Hepatic stellate cell (primary cell): ENCODE data around the gene DPRX.
"Not testable (repeated sequence)": the region's sequence is repeated elsewhere in the genome, so short reads cannot be mapped to it uniquely, and the experiment has no call there.

Experiments
- DNase-seq: peaks from one replicate; pipeline ENCODE4 v3.0.0; 2011; ENCODE audit warnings: low spot score

The DPRX gene

DNA sequence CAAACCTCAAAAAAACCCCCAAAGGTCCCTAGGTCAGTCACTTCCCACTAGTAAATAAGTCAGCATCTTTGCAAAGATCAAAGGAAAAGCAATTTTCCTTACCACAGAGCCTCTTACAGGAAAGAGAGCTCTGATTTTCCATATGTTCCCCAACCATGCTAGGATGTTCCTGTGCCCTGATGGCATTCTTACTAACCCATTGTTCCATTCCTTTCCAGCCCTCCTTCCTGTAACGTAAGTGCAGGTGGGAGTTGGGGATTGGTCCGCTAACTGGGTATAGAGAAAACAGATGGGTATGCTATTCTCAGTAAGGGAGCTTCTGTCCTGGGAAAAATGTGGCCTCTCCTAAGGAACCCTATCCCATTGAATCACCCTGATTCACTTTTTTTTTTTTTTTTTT lies 14.3 kb downstream of the DPRX start:
- no peak for DNase-seq

DNA sequence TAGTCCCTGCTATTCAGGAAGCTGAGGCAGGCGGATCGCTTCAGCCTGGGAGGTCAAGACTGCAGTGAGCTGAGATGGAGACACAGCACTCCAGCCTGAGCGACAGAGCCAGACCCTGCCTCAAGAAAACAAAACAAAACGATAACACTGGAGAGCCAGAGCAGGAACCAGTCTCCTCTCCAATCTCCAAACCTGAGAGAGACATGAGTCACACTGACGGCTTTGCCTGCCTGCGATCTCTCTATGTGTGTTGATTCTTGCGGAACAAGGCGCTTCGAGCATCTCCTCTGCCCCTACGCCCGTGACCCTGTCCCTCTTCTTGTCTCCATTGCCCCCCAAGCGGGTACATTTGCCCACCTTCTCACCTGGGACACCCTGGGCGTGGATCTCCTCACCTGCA lies 15.6 kb downstream of the DPRX start:
- no peak for DNase-seq

DNA sequence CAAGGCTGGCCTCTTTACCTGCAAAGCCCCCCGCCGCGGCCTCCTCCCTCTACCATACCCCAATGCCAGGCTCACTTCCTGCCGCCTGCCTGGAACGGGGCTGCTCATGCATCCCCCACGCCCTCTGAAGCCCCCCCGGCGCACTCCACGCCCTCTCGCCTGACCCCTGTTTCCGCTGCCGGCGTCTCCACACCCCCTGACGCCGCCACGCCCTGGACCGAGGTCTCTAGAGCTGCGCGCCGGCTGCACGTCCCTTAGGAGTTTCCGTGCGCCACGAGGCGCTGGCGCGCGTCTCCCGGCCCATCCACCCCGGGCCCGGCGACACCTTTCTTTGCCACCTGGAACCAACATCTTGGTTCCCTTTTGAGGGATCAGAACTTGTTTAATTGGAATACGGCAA lies 16.0 kb downstream of the DPRX start:
- DNase-seq: no peak

DNA sequence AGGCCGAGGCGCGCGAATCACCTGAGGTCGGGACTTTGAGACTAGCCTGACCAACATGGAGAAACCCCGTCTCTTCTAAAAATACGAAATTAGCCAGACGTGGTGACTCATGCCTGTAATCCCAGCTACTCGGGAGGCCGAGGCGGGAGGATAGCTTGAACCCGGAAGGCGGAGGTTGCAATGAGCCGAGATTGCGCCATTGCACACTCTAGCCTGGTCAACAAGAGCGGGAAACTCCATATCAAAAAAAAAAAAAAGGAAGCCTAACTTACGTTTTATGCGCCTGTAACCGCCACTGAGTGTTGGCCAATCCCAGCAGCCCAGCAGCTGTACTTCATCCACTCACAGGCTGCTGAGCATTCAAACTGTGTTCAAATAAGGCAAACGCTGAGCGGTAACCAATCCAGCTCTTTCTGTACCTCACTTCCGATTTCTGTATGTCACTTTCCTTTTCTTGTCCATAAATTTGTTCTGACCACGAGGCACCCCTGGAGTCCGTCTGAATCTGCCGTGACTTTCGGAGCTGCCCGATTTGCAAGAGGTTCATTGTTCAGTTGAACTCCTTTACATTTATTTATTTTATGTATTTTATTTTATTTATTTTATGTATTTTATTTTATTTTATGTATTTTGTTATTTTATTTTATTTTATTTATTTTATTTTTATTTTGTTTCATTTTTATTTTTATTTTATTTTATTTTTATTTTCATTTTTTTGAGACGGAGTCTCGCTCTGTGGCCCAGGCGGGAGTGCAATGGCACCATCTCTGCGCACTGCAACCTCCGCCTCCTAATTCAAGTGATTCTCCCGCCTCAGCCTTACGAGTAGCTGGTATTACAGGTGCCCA lies 18.2 kb downstream of the DPRX start:
- DNase-seq: no peak

DNA sequence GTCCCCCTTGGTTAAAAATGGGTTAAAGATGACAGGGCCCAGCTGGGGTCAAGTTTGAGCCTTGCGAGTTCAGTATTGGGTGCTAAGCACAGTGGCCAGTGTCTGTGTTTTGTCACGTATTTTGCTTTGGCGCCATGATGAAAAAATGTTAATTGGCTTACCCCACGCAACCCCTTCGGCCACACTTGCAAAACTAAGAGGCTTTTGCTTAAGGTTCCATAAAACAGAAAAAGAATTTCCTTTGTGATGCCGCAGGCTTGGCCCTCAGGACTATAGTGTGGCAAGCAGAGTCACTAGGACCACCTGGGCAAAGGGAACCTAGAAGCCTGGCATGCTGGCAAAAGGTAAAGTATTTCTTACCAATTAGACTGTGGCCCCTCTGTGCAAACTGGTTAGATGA lies 20.7 kb downstream of the DPRX start:
- DNase-seq: no peak

DNA sequence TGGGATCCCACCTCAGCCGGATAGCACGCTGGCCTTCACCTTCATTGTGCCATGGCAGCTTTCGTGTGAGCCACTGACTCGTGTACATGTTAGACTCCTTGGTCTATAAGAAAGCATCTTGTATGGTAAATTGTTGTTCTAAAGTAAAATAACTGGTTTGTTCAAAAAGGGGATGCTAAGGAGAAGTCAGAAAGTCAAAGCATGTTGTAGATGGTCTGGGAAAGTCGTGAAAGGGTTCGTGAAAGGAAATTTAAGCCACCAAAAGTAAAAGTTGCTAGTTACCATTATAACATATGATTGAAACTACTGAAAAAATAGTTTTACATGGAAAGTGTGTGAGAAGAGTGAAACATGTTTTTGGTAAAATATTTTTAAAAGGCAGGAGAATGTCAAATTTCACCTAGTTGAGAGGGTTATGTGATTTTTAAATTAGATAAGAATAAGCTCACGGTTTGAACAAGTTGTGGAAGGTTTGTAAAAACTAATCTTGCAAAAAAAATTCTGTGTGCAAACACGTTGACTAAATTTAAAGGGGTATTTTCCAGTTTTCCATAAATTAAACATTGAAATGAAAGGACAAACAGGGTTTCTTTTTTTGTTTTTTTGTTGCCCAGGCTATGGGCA lies 23.4 kb downstream of the DPRX start:
- no peak for DNase-seq

DNA sequence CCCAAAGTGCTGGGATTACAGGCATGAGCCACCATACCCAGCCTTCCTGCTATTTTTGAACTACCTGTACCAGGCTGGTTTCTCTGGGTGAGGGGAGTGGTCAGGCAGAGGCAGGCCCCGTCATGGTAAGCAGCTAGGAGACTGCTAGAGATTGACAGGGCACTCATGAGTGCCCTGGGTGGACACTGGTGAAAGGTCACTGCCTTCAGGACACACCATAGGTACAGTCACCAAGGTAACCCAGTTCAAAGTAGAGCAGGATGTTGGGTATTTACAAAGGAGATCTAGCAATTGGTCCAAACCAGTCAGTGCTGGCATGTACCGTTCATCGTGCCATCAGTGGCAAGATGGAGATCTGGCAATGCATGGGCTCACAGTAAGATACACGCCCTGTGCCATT lies 25.5 kb downstream of the DPRX start:
- DNase-seq: no peak

DNA sequence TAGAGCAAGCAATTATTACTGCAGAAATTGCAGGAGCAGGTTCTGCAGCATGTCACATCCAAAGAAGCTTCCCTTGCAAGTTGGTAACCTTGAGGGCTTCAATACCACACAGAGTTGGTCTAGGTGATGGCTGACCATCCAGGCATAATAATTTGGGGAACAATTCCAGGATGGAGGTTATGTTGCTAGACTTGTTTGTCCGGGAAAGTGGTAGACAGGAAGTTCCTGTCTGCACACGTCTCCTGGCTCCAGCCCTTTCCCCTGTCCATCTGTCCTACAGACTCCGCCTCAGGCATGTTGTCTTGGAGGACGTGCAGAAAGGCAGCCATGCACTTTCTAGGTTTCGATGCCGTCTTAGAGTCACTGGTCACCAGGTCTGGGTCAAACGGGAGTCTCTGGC lies 26.0 kb downstream of the DPRX start:
- DNase-seq: no peak

DNA sequence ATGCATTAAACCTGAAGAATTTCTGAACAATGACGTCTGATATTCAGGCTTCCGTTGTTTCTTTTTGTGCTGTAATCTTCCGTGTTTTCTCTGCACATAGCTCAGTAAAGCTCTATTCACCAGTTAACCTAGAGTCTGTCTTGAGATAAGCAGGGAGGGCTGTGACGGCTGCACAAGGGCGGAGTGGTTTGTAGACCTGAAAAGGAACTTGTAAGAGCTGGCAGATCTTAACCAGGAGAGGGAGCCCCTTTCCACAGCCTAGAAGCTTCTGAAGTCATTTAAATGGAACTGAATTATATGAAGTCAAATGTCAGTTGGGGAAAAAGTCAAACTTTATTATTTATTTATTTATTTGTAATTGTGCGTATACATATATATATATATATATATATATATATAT lies 27.5 kb downstream of the DPRX start:
- no peak for DNase-seq

DNA sequence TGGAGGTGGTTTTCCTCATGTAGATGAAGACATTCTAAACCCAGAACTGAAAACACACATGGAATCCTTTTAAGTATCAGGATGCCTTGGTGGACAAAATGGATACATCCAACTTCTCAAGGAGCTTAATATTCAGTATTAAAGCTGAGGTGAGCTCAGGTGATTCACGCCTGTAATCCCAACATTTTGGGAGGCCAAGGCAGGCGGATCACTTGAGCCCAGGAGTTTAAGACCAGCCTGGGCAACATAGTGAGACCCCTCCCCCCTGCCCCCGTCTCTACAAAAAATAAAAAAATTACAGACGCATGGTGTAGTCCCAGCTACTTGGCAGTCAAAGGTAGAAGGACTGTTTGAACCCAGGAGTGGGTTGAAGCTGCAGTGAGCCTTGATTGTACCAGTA lies 28.8 kb downstream of the DPRX start:
- no peak for DNase-seq

DNA sequence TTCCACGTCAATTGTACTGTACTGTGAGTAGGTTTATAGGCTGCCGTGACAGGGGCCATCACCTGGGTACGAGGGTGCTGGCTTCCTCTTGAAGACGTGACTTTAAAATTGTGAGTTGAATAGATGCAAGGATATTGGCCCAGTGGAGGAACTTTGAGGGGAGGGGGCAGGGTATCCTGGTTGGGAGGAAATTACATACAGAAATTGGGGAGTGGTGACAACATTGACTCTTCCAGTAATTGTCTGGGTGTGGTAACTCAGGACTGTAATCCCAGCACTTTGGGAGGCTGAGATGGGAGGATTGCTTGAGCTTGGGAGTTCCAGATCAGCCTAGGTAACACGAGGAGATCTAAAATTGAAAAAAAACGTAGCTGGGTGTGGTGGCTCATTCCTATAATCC lies 30.4 kb downstream of the DPRX start:
- DNase-seq: no peak

DNA sequence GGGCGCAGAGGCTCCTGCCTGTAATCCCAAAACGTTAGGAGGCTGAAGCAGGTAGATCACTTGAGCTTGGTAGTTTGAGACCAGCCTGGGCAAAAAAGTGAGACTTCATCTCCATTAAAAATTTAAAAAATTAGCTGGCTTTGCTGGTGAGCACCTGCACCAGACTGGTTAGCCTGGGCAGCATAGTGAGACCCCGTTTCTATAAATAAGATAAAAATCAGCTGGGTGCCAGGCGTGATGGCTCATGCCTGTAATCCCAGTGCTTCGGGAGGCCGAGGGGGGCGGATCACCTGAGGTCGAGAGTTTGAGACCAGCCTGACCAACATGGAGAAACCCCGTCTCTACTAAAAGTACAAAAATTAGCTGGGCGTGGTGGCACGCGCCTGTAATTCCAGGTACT lies 32.4 kb downstream of the DPRX start:
- DNase-seq: no peak

DNA sequence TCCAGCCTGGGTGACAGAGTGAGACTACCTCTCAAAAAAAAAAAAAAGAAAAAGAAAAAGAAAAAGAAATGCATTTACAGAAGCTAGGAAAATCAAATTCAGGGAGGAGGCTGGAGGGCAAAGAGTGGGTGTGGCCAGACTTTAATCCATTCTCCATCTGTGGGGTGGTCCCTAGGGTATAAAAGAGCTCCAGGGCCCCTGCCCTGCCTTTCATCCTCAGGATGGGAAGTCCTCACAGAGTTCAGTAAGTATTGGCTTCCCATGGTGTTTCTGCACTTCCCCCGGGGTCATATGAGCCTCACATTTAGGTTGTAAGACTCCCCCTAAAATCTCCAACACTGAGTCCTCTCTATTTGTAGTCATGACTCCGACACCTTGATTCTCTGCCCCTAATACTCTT lies 33.0 kb downstream of the DPRX start:
- no peak for DNase-seq

DNA sequence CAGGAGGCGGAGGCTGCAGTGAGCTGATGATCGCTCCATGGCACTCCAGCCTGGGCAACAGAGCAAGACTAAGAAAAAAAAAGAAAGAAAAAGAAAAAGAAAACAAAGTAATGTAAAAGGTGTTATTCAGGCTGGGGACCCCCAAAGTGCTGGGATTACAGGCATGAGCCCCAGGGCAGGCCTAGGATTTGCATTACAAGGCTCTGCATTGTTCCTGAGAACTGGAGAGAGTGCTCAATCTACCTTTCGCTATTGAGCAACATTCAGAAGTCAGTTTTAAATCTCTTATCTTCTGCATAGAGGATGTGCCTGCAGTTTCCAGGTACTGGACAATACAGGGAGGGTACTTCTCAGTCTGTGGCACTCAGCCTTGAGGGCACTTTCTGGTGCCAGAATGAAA lies 34.5 kb downstream of the DPRX start:
- not testable (repeated sequence) for DNase-seq

DNA sequence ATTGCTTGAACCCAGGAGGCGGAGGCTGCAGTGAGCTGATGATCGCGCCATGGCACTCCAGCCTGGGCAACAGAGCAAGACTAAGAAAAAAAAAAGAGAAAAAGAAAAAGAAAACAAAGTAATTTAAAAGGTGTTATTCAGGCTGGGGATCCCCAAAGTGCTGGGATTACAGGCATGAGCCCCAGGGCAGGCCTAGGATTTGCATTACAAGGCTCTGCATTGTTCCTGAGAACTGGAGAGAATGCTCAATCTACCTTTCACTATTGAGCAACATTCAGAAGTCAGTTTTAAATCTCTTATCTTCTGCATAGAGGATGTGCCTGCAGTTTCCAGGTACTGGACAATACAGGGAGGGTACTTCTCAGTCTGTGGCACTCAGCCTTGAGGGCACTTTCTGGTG lies 37.0 kb downstream of the DPRX start:
- DNase-seq: not testable (repeated sequence)

DNA sequence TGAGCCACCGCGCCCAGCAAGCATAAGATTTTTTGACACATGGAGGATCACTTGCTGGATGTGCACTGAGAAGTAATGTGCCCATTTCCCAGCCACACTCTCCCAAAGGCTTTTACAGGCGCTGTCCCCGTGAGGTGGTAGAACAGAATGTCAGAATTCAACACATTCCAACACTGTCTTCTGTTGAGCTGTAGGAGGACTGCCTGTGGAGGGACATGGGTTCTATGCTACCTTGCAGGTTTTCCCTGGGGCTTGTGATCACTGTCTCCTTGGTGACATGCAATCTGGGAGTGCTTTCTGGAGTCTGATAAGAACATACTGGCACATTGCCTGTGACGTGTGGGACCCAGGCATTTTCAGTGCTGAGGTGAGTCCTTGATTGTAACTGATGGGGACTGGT lies 38.5 kb downstream of the DPRX start:
- no peak for DNase-seq

DNA sequence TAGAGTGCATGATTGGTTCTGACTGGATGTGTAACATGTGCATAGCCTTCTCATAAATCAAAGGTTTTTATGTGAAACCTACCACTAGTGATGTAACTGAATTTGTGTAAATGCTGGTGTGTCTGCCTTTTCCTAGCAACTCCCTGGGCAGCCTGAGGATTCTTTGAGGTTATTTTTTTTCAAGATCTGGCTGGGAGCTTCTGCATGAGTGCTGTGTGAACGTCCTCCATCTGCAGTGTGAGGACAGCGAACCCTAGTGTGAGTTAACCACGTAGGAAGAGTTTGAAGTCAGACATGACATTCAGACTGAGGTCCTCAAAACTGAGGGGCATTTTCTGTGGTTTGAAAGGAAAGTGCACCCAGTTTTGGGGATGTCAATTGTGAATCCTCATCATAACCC lies 39.9 kb downstream of the DPRX start:
- no peak for DNase-seq
